ENCODE data around the gene KCNQ1. TPM values are rescaled to one million over a fixed set of nuclear protein-coding genes. Genes with fewer than 3 reads are reported as not detected.

KCNQ1 gene
- total RNA-seq, 1 experiment from 2014 or later = 2.5 TPM

DNA sequence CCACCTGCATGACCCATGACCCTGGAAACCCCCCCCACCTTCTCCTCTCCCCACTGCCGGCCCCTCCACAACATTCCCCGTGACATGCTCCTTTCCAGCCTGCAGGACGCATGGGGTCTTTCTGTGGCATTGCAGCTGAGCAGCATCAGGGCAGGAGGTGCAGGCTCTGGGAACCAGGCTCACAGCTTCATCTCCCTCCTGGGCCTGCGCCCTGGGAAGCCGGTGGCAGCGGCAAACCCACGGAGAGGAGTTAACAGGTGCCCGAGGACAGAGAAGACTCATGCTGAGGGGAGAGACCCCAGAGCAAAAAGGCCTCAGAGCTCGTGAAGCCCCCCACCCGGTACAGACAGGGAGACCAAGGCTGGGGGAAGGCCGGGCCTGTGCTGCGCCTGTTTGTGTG, 408.6 kb downstream of the KCNQ1 start (continued):
- TF ChIP-seq, protein P1, sequence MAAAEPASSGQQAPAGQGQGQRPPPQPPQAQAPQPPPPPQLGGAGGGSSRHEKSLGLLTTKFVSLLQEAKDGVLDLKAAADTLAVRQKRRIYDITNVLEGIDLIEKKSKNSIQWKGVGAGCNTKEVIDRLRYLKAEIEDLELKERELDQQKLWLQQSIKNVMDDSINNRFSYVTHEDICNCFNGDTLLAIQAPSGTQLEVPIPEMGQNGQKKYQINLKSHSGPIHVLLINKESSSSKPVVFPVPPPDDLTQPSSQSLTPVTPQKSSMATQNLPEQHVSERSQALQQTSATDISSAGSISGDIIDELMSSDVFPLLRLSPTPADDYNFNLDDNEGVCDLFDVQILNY (CRISPR knock-in tag; IDR thresholded peaks at IDR 0.05) = no peak
- TF ChIP-seq ZNF263 (CRISPR knock-in tag; IDR thresholded peaks at IDR 0.05; ENCODE audit: low read depth) (no peak), JAZF1 (CRISPR knock-in tag; IDR thresholded peaks at IDR 0.05) (no peak), SMAD4 (CRISPR knock-in tag; IDR thresholded peaks at IDR 0.05) (no peak), ZNF317 (CRISPR knock-in tag; IDR thresholded peaks at IDR 0.05; ENCODE audit: borderline replicate concordance, low read depth) (no peak)

DNA sequence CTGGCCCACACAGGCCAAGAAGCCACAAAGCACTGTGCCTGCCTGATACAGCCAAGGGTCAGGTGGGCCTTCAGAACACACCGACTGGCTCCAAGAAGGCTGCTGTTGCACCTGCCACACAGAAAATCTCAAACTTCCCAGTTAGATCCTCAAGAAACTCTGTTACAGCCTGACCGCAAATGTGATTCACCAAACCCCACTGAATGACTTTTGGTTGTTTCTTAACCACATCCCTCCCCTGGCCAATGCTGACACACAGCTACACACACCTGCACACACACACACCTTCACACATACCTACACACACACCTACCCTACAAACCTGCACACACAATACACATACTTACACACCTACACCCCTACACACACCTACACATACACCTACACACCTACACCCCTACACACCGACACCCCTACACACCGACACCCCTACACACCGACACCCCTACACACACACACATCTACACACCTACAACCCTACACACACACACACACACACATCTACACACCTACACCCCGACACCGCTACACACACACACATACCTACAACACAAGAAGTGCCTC, 409.3 kb downstream of the KCNQ1 start:
- ChIA-PET POLR2A (interaction anchor here (0.6 kb wide), 1 partner anchor 152 kb away, joined by 3 read pairs; no protein-coding TSS in a partner anchor), CTCF (interaction anchor here (1.1 to 1.3 kb wide), 2 partner anchors 38 to 161 kb away, joined by 3 to 5 read pairs; no protein-coding TSS in a partner anchor)
- no peak for DNase-seq (ENCODE audit: low spot score)
- Mint-ChIP-seq H3K4me3 (no peak overlapping the region), H3K27me3 (ENCODE audit: low read depth) (peaks cover 37% of the 10 kb centered on the region), H3K27ac (no peak overlapping the region), H3K4me1 (no peaks in the 10 kb centered on the region), H3K36me3 (no peaks in the 10 kb centered on the region), H3K9me3 (no peaks in the 10 kb centered on the region)
- TF ChIP-seq, protein P2, sequence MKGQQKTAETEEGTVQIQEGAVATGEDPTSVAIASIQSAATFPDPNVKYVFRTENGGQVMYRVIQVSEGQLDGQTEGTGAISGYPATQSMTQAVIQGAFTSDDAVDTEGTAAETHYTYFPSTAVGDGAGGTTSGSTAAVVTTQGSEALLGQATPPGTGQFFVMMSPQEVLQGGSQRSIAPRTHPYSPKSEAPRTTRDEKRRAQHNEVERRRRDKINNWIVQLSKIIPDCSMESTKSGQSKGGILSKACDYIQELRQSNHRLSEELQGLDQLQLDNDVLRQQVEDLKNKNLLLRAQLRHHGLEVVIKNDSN (CRISPR knock-in tag; IDR thresholded peaks at IDR 0.05) = no peak
- TF ChIP-seq SP1 (CRISPR knock-in tag; conservative IDR thresholded peaks at IDR 0.05) (no peak), CBFB (CRISPR knock-in tag; IDR thresholded peaks at IDR 0.05; ENCODE audit: low read depth) (no peak), ELF4 (CRISPR knock-in tag; IDR thresholded peaks at IDR 0.05; ENCODE audit: low read depth) (no peak), CREB1 (CRISPR knock-in tag; IDR thresholded peaks at IDR 0.05) (no peak)
- TF ChIP-seq, protein P3, sequence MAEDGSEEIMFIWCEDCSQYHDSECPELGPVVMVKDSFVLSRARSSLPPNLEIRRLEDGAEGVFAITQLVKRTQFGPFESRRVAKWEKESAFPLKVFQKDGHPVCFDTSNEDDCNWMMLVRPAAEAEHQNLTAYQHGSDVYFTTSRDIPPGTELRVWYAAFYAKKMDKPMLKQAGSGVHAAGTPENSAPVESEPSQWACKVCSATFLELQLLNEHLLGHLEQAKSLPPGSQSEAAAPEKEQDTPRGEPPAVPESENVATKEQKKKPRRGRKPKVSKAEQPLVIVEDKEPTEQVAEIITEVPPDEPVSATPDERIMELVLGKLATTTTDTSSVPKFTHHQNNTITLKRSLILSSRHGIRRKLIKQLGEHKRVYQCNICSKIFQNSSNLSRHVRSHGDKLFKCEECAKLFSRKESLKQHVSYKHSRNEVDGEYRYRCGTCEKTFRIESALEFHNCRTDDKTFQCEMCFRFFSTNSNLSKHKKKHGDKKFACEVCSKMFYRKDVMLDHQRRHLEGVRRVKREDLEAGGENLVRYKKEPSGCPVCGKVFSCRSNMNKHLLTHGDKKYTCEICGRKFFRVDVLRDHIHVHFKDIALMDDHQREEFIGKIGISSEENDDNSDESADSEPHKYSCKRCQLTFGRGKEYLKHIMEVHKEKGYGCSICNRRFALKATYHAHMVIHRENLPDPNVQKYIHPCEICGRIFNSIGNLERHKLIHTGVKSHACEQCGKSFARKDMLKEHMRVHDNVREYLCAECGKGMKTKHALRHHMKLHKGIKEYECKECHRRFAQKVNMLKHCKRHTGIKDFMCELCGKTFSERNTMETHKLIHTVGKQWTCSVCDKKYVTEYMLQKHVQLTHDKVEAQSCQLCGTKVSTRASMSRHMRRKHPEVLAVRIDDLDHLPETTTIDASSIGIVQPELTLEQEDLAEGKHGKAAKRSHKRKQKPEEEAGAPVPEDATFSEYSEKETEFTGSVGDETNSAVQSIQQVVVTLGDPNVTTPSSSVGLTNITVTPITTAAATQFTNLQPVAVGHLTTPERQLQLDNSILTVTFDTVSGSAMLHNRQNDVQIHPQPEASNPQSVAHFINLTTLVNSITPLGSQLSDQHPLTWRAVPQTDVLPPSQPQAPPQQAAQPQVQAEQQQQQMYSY (CRISPR knock-in tag; IDR thresholded peaks at IDR 0.05) = no peak
- no peak for ATAC-seq

DNA sequence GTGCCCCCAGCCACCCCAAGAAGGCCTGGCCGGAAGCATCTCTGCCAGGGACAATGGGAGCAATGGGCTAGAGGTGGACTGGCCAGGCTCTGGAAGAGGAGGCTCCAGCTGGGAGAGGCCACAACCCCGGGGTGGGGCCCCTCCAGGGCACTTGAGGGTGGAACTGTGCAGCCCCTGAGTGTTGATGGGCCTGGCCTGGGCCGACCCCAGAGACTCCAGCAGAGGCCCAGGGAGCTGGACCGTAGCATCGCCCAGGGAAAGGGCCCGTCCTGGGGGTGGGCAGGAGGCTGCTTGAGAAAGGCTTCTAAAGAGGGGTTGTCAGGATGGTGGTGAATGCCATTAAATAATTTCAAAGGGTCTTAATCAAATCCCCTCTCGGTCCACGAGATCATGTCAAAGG, 410.4 kb downstream of the KCNQ1 start:
- no peak overlapping the region for H3K27ac Mint-ChIP-seq
- no peak overlapping the region for H3K4me3 Mint-ChIP-seq
- no peak for ATAC-seq
- peaks cover 2% of the 10 kb centered on the region; the same call in 1 of the 2 replicates for H3K4me1 Mint-ChIP-seq
- H3K9me3 Mint-ChIP-seq = no peaks in the 10 kb centered on the region
- ChIA-PET POLR2A (no interaction called here), CTCF (no interaction called here)
- TF ChIP-seq, protein P4, sequence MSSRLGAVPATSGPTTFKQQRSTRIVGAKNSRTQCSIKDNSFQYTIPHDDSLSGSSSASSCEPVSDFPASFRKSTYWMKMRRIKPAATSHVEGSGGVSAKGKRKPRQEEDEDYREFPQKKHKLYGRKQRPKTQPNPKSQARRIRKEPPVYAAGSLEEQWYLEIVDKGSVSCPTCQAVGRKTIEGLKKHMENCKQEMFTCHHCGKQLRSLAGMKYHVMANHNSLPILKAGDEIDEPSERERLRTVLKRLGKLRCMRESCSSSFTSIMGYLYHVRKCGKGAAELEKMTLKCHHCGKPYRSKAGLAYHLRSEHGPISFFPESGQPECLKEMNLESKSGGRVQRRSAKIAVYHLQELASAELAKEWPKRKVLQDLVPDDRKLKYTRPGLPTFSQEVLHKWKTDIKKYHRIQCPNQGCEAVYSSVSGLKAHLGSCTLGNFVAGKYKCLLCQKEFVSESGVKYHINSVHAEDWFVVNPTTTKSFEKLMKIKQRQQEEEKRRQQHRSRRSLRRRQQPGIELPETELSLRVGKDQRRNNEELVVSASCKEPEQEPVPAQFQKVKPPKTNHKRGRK (CRISPR knock-in tag; IDR thresholded peaks at IDR 0.05; ENCODE audit: borderline replicate concordance) = no peak
- no peak for DNase-seq (ENCODE audit: low spot score)
- peaks cover 43% of the 10 kb centered on the region for H3K27me3 Mint-ChIP-seq (ENCODE audit: low read depth)
- no peaks in the 10 kb centered on the region for H3K36me3 Mint-ChIP-seq

DNA sequence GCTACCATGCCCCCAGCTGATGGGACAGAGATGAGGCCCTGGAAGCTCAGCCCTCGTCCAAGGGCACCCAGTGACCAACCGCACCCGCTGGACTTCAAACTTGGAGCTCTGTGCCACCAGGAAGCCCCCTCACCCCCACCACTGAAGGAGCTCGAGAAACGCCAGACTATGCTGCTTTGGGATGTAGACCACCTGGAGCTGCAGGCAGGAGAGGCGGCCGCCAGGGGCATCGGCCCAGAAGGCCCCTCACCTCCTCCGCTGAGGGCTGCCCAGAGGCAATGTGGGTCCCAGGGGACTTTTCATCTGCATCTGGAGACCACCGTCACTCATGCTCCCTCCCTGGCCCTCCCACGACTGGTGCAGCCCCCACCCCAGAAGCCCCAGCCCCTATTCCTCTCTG, 412.5 kb downstream of the KCNQ1 start:
- no peak for DNase-seq (ENCODE audit: low spot score)
- POLR2A ChIA-PET = interaction anchor here (0.6 kb wide), 1 partner anchor 9 kb away, joined by 4 read pairs; no protein-coding TSS in a partner anchor
- CTCF ChIA-PET = interaction anchor here (0.7 to 1.7 kb wide), 10 partner anchors 13 to 438 kb away, joined by 3 to 11 read pairs (median 3); partner anchors contain the start of gene CDKN1C
- H3K36me3 Mint-ChIP-seq = no peaks in the 10 kb centered on the region
- no peak overlapping the region for H3K27ac Mint-ChIP-seq
- ATAC-seq = no peak
- H3K27me3 Mint-ChIP-seq (ENCODE audit: low read depth) = peaks cover 62% of the 10 kb centered on the region
- H3K4me3 Mint-ChIP-seq = no peak overlapping the region
- H3K9me3 Mint-ChIP-seq = no peaks in the 10 kb centered on the region
- H3K4me1 Mint-ChIP-seq = peaks cover 10% of the 10 kb centered on the region; the same call in 1 of the 2 replicates
- TF ChIP-seq, protein P5, sequence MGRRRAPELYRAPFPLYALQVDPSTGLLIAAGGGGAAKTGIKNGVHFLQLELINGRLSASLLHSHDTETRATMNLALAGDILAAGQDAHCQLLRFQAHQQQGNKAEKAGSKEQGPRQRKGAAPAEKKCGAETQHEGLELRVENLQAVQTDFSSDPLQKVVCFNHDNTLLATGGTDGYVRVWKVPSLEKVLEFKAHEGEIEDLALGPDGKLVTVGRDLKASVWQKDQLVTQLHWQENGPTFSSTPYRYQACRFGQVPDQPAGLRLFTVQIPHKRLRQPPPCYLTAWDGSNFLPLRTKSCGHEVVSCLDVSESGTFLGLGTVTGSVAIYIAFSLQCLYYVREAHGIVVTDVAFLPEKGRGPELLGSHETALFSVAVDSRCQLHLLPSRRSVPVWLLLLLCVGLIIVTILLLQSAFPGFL (CRISPR knock-in tag; IDR thresholded peaks at IDR 0.05; ENCODE audit: borderline replicate concordance) = no peak
- no peak for TF ChIP-seq HMGA2 (CRISPR knock-in tag; IDR thresholded peaks at IDR 0.05)
- TF ChIP-seq, protein P1 (CRISPR knock-in tag; IDR thresholded peaks at IDR 0.05) = no peak
- no peak for TF ChIP-seq EMX1 (CRISPR knock-in tag; IDR thresholded peaks at IDR 0.05)
- no peak for TF ChIP-seq ZBTB21 (CRISPR knock-in tag; IDR thresholded peaks at IDR 0.05; ENCODE audit: borderline replicate concordance)
- TF ChIP-seq, protein P6, sequence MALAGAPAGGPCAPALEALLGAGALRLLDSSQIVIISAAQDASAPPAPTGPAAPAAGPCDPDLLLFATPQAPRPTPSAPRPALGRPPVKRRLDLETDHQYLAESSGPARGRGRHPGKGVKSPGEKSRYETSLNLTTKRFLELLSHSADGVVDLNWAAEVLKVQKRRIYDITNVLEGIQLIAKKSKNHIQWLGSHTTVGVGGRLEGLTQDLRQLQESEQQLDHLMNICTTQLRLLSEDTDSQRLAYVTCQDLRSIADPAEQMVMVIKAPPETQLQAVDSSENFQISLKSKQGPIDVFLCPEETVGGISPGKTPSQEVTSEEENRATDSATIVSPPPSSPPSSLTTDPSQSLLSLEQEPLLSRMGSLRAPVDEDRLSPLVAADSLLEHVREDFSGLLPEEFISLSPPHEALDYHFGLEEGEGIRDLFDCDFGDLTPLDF (CRISPR knock-in tag; IDR thresholded peaks at IDR 0.05) = no peak
- TF ChIP-seq, protein P7, sequence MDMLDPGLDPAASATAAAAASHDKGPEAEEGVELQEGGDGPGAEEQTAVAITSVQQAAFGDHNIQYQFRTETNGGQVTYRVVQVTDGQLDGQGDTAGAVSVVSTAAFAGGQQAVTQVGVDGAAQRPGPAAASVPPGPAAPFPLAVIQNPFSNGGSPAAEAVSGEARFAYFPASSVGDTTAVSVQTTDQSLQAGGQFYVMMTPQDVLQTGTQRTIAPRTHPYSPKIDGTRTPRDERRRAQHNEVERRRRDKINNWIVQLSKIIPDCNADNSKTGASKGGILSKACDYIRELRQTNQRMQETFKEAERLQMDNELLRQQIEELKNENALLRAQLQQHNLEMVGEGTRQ (CRISPR knock-in tag; IDR thresholded peaks at IDR 0.05) = no peak

Measured in WTC11 (cell line).